B cell (primary cell): Measurements from ENCODE around the gene MCHR1. TPM values are rescaled to one million over a fixed set of nuclear protein-coding genes. Genes with fewer than 3 reads are reported as not detected.
"Not testable (repeated sequence)": the region's sequence is repeated elsewhere in the genome, so short reads cannot be mapped to it uniquely, and the experiment has no call there.

Experiments used
- ATAC-seq: fragments of 200-7000 bp; cut with Tn5 transposase; one replicate; pipeline ENCODE4 v1.10.0; 2021; ENCODE audit warnings: low read depth, mild to moderate bottlenecking, moderate number of reproducible peaks, moderate library complexity
- CTCF ChIA-PET: fragments of 350-600 bp; sonication (Branson Sonifier 250); formaldehyde crosslinking; loops from one replicate; lab custom pipeline; 2021; ENCODE audit warnings: antibody characterized with exemption, inconsistent platforms; lab: Charles Lee
- POLR2A ChIA-PET: fragments of 350-600 bp; sonication (Branson Sonifier 250); formaldehyde crosslinking; loops from one replicate; lab custom pipeline; 2021; ENCODE audit warnings: antibody characterized with exemption; lab: Charles Lee
- DNase-seq: peaks from one replicate; pipeline ENCODE4 v3.0.0; 2013
- H2AFZ ChIP-seq: 2 replicates; pipeline ENCODE4 v1.6.1; 2012; ENCODE audit warnings: mild to moderate bottlenecking, low read depth, low read length; ENCODE audit not compliant: insufficient read depth, poor library complexity, severe bottlenecking
- H3K27ac ChIP-seq, 2 donors: 1 replicate in 1 of 2; 2 replicates in 1 of 2; pipeline ENCODE4 v1.5.1; 2012 to 2013; ENCODE audit warnings: low read length in 2 of 2, mild to moderate bottlenecking in 2 of 2, moderate library complexity in 1 of 2
- H3K27me3 ChIP-seq, 4 experiments: fragments of 200-600 bp in 1 of 4; sonication (generic) in 1 of 4; replicated peaks in 1 of 4; 1 replicate in 2 of 4; 2 replicates in 2 of 4; pipeline versions ENCODE4 v1.6.1 to v1.7.0; 2013 to 2016; ENCODE audit warnings: low read length in 3 of 4, mild to moderate bottlenecking in 2 of 4, mixed read lengths in 1 of 4, moderate library complexity in 1 of 4; ENCODE audit not compliant: insufficient read depth in 4 of 4, control insufficient read depth in 3 of 4; ENCODE audit errors: control extremely low read depth in 1 of 4
- H3K36me3 ChIP-seq, 2 experiments: replicated peaks in 1 of 2; 1 replicate in 1 of 2; 2 replicates in 1 of 2; pipeline versions ENCODE4 v1.6.1 to v1.7.1; 2013; ENCODE audit warnings: low read length in 1 of 2; ENCODE audit not compliant: insufficient read depth in 2 of 2, control insufficient read depth in 1 of 2; ENCODE audit errors: control extremely low read depth in 1 of 2, extremely low read depth in 1 of 2
- H3K4me1 ChIP-seq, 2 donors: fragments of 200-600 bp in 1 of 2; sonication (generic) in 1 of 2; 1 replicate in 1 of 2; 2 replicates in 1 of 2; pipeline versions ENCODE4 v1.5.1 to v1.6.1; 2013 to 2017; ENCODE audit warnings: low read length in 2 of 2; ENCODE audit not compliant: control insufficient read depth in 2 of 2, insufficient read depth in 2 of 2
- H3K4me2 ChIP-seq: replicated peaks from 2 replicates; pipeline ENCODE3; 2012; ENCODE audit warnings: mild to moderate bottlenecking, low read depth, low read length; ENCODE audit not compliant: poor library complexity, severe bottlenecking
- H3K4me3 ChIP-seq, 5 experiments: fragments of 200-600 bp in 1 of 5; sonication (generic) in 1 of 5; 1 replicate in 3 of 5; 2 replicates in 2 of 5; pipeline versions ENCODE4 v1.5.1 to v1.7.0; 2011 to 2016; ENCODE audit warnings: low read length in 4 of 5, mild to moderate bottlenecking in 4 of 5, low read depth in 2 of 5, control low read depth in 1 of 5, moderate library complexity in 1 of 5; ENCODE audit not compliant: insufficient read depth in 1 of 5; ENCODE audit errors: control extremely low read depth in 1 of 5, extremely low read depth in 1 of 5
- H3K79me2 ChIP-seq: fragments of 200-600 bp; sonication (generic); one replicate; pipeline ENCODE4 v1.6.0; 2016; ENCODE audit warnings: low read length; ENCODE audit not compliant: control insufficient read depth, insufficient read depth
- H3K9ac ChIP-seq: fragments of 200-600 bp; sonication (generic); 2 replicates; pipeline ENCODE4 v1.6.1; 2017; ENCODE audit warnings: mild to moderate bottlenecking, low read length, moderate library complexity
- H3K9me3 ChIP-seq, 3 donors: one replicate each; pipeline versions ENCODE4 v1.6.1 to v1.7.1; 2013; ENCODE audit warnings: low read length in 2 of 3; ENCODE audit not compliant: control insufficient read depth in 2 of 3, insufficient read depth in 1 of 3; ENCODE audit errors: control extremely low read depth in 1 of 3
- H4K20me1 ChIP-seq: 2 replicates; pipeline ENCODE4 v1.6.0; 2012; ENCODE audit warnings: mild to moderate bottlenecking, low read length; ENCODE audit not compliant: insufficient read depth, control insufficient read depth, poor library complexity, severe bottlenecking
- H3K27ac Mint-ChIP-seq: one replicate; pipeline ENCODE4 v1.8.0; 2021; ENCODE audit warnings: mixed read lengths
- H3K27me3 Mint-ChIP-seq: one replicate; pipeline ENCODE4 v1.8.0; 2021; ENCODE audit warnings: mixed read lengths
- H3K4me1 Mint-ChIP-seq: one replicate; pipeline ENCODE4 v1.8.0; 2021; ENCODE audit warnings: mixed read lengths
- H3K4me3 Mint-ChIP-seq: one replicate; pipeline ENCODE4 v1.8.0; 2021; ENCODE audit warnings: mixed read lengths
- H3K9me3 Mint-ChIP-seq: one replicate; pipeline ENCODE4 v1.8.0; 2022; ENCODE audit warnings: mixed read lengths; ENCODE audit not compliant: insufficient read depth
- CTCF ChIP-seq: fragments of 200-600 bp; IDR thresholded peaks from one replicate; pipeline ENCODE4 v1.8.0; 2022; ENCODE audit warnings: antibody characterized with exemption, mild to moderate bottlenecking
- EZH2 ChIP-seq: IDR thresholded peaks from 2 replicates; pipeline ENCODE4 v1.6.1; 2012; ENCODE audit warnings: borderline replicate concordance, low read depth, mild to moderate bottlenecking, moderate library complexity, low read length; ENCODE audit not compliant: insufficient read depth, poor library complexity, severe bottlenecking
- WGBS: methylation state at CpG from one replicate; pipeline ENCODE4 v1.1.5; 2013; ENCODE audit warnings: missing lambda C conversion rate; ENCODE audit not compliant: insufficient coverage; 5-methylcytosine and 5-hydroxymethylcytosine counted together
- intact Hi-C: fragments of 100-400 bp; cut with micrococcal nuclease; formaldehyde crosslinking; loops from one replicate; pipeline ENCODE4 v1.10.0; 2022
- polyA plus RNA-seq: library from polyadenylated mRNA; depleted of rRNA; stranded (reverse); fragments of >200 nt; gene quantifications from 2 replicates; pipeline ENCODE4 v1.2.3, GENCODE V29; 2012
- total RNA-seq, 2 donors: library from RNA; stranded (reverse); fragments of 120-200 nt in 1 of 2; gene quantifications; 1 replicate in 1 of 2; 2 replicates in 1 of 2; pipeline versions ENCODE4 v1.2.3 to v1.2.4, GENCODE V29; 2013 to 2022

The MCHR1 gene
- total and polyA plus RNA-seq, 2 donors (not counting 1 experiment from before 2014, with no cell fraction given): not detected

- no peak for ATAC-seq
- Histone ChIP-seq H3K4me1 (no peaks in the 10 kb centered on the region), H3K9me3 (no peaks in the 10 kb centered on the region), H3K27me3 (no peaks in the 10 kb centered on the region), H3K79me2 (no peaks in the 10 kb centered on the region), H3K27ac (no peak overlapping the region), H3K9ac (no peak overlapping the region), H2AFZ (no peak overlapping the region), H3K36me3 (no peaks in the 10 kb centered on the region), H3K4me3 (no peak overlapping the region), H3K4me2 (no peak overlapping the region), H4K20me1 (no peaks in the 10 kb centered on the region)
- no peaks in the 10 kb centered on the region for H3K27me3 Mint-ChIP-seq
- intact Hi-C loops: no loop called here
- no peak for DNase-seq
- no peak for TF ChIP-seq CTCF
- TF ChIP-seq EZH2: no peak
- peaks cover 7% of the 10 kb centered on the region for H3K4me1 Mint-ChIP-seq
- H3K9me3 Mint-ChIP-seq: no peaks in the 10 kb centered on the region
- ChIA-PET CTCF (interaction anchor here (2.4 kb wide), 1 partner anchor 9 kb away, joined by 8 read pairs; no protein-coding TSS in a partner anchor), POLR2A (interaction anchor here (0.6 kb wide), 1 partner anchor 126 kb away, joined by 4 read pairs; no protein-coding TSS in a partner anchor)
- 83% methylated on average over 6 of the region's 11 CpGs for WGBS
- no peak overlapping the region for H3K4me3 Mint-ChIP-seq
- H3K27ac Mint-ChIP-seq: no peak overlapping the region
Measured at GRCh38 chr22:40654522-40655167, 24.6 kb upstream of the MCHR1 start.

GRCh38 chr22:40655941-40656340 is 23.3 kb upstream of the MCHR1 start:
- H3K4me3 Mint-ChIP-seq, DNase-seq, H3K4me1 ChIP-seq, H3K9ac ChIP-seq, H3K9me3 ChIP-seq, H3K9me3 Mint-ChIP-seq, H3K27me3 Mint-ChIP-seq, H3K27me3 ChIP-seq, H3K79me2 ChIP-seq, H3K27ac ChIP-seq, H3K36me3 ChIP-seq, H4K20me1 ChIP-seq, H3K4me3 ChIP-seq, H2AFZ ChIP-seq, ATAC-seq, intact Hi-C loops, H3K4me2 ChIP-seq, H3K27ac Mint-ChIP-seq: not testable (repeated sequence)
- peaks cover 13% of the 10 kb centered on the region for H3K4me1 Mint-ChIP-seq
- POLR2A ChIA-PET: interaction anchor here (0.6 kb wide), 1 partner anchor 17 kb away, joined by 9 read pairs; no protein-coding TSS in a partner anchor
- WGBS: 50% methylated on average over 2 of the region's 3 CpGs
- CTCF ChIA-PET: interaction anchor here (0.7 to 2.4 kb wide), 2 partner anchors 10 to 91 kb away, joined by 3 to 8 read pairs; no protein-coding TSS in a partner anchor

GRCh38 chr22:40656651-40657050 is 22.6 kb upstream of the MCHR1 start:
- 99% methylated on average over 8 of the region's 10 CpGs for WGBS
- intact Hi-C loops, ATAC-seq, H4K20me1 ChIP-seq, H3K4me2 ChIP-seq, H3K4me3 Mint-ChIP-seq, H3K27ac Mint-ChIP-seq, H3K9me3 Mint-ChIP-seq, H3K27me3 Mint-ChIP-seq, H3K4me3 ChIP-seq, POLR2A ChIA-PET, H3K9ac ChIP-seq, H3K27ac ChIP-seq, H3K79me2 ChIP-seq, H3K36me3 ChIP-seq, DNase-seq, H2AFZ ChIP-seq, H3K9me3 ChIP-seq, H3K27me3 ChIP-seq: not testable (repeated sequence)
- peaks cover 7 to 11% of the 10 kb centered on the region in 2 donors for H3K4me1 ChIP-seq
- CTCF ChIA-PET: interaction anchor here (2.4 kb wide), 1 partner anchor 11 kb away, joined by 8 read pairs; no protein-coding TSS in a partner anchor
- H3K4me1 Mint-ChIP-seq: peaks cover 15% of the 10 kb centered on the region
